Keratinocyte (primary cell): ENCODE data around the gene PSRC1.

Experiments used
- EZH2 ChIP-seq: IDR thresholded peaks from one replicate; pipeline ENCODE4 v1.6.1; 2012; ENCODE audit warnings: inconsistent platforms, mild to moderate bottlenecking, low read length, moderate library complexity
- TF ChIP-seq, protein P1 (sequence below), 3 experiments: IDR thresholded peaks in 1 of 3; conservative IDR thresholded peaks in 1 of 3; optimal IDR thresholded peaks in 1 of 3; 2 replicates in 2 of 3; 3 replicates in 1 of 3; pipeline versions ENCODE3 to v1.5.1; 2011; ENCODE audit warnings: low read length in 3 of 3, mild to moderate bottlenecking in 3 of 3, moderate library complexity in 2 of 3, control low read depth in 1 of 3, inconsistent platforms in 1 of 3; ENCODE audit not compliant: insufficient read depth in 2 of 3; ENCODE audit errors: extremely low read depth in 1 of 3

DNA sequence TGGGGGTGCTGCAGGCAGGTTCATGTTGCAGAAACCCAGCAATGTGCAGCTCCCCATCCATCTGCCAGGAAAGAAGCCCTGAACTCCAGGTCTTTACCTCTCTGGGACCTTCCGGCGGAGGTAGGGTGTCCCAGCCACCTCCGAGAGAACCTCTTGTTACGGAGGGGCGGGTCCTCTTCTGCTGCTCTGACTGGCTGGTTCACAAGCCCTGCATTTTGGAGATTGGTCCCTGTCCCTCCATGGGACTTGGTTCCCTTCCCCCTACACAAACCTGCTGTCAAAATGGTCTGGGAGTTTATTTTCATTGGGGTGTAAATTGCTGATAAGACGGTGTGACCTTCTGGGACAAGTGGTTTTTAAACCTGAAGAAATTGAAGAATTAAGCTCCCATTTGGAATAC, 41.6 kb downstream of the PSRC1 start:
- TF ChIP-seq, protein P1, sequence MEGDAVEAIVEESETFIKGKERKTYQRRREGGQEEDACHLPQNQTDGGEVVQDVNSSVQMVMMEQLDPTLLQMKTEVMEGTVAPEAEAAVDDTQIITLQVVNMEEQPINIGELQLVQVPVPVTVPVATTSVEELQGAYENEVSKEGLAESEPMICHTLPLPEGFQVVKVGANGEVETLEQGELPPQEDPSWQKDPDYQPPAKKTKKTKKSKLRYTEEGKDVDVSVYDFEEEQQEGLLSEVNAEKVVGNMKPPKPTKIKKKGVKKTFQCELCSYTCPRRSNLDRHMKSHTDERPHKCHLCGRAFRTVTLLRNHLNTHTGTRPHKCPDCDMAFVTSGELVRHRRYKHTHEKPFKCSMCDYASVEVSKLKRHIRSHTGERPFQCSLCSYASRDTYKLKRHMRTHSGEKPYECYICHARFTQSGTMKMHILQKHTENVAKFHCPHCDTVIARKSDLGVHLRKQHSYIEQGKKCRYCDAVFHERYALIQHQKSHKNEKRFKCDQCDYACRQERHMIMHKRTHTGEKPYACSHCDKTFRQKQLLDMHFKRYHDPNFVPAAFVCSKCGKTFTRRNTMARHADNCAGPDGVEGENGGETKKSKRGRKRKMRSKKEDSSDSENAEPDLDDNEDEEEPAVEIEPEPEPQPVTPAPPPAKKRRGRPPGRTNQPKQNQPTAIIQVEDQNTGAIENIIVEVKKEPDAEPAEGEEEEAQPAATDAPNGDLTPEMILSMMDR (optimal IDR thresholded peaks at IDR 0.05 in 1 of 3, IDR thresholded peaks at IDR 0.05 in 1 of 3, conservative IDR thresholded peaks at IDR 0.05 in 1 of 3; ENCODE audit: extremely low read depth in 1 of 3, insufficient read depth in 2 of 3, low read length in 3 of 3) = no peak
- no peak for TF ChIP-seq EZH2
